T-helper 1 cell treated with Interleukin-12 subunit alpha and Interleukin-12 subunit beta and Interleukin-4 antibody, amounts not matched to agents 30 μg/mL and 1 μg/mL, for 36 hours (primary cell): ENCODE data around the gene GON4L.
"Not testable (repeated sequence)": the region's sequence is repeated elsewhere in the genome, so short reads cannot be mapped to it uniquely, and the experiment has no call there.

Source experiments
- H3K27ac Mint-ChIP-seq: one replicate; pipeline ENCODE4 v1.8.0; 2021; ENCODE audit warnings: mild to moderate bottlenecking, mixed read lengths
- H3K27me3 Mint-ChIP-seq: one replicate; pipeline ENCODE4 v1.8.0; 2021; ENCODE audit warnings: low read depth, mixed read lengths
- H3K36me3 Mint-ChIP-seq: one replicate; pipeline ENCODE4 v1.8.0; 2021; ENCODE audit warnings: low read depth, mixed read lengths
- H3K4me1 Mint-ChIP-seq: one replicate; pipeline ENCODE4 v1.8.0; 2021; ENCODE audit warnings: low read depth, mixed read lengths
- H3K4me3 Mint-ChIP-seq: one replicate; pipeline ENCODE4 v1.8.0; 2021; ENCODE audit warnings: mild to moderate bottlenecking, moderate library complexity, mixed read lengths
- H3K9me3 Mint-ChIP-seq: one replicate; pipeline ENCODE4 v1.8.0; 2021; ENCODE audit warnings: mixed read lengths

Gene GON4L

DNA sequence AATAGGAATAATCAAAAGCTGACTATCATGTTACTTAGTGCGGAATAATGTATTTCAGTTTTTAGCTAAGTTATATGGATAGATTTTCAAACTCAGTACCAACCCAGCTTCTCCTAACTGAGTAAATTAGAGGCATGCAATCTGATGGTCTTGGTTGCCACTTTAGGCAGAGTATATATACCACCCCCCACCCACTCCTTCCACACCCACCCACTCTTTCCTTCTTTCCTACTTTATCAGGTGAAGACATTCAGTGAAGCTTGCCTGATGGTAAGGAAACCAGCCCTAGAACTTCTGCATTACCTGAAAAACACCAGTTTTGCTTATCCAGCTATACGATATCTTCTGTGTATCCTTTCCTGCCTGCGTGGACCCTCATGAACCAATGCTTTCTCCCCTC is 131.9 kb downstream of the GON4L start:
- H3K4me3 Mint-ChIP-seq = no peak overlapping the region
- peaks cover 3% of the 10 kb centered on the region for H3K4me1 Mint-ChIP-seq
- no peaks in the 10 kb centered on the region for H3K27me3 Mint-ChIP-seq
- H3K9me3 Mint-ChIP-seq = no peaks in the 10 kb centered on the region
- H3K27ac Mint-ChIP-seq = no peak overlapping the region
- peaks cover 15% of the 10 kb centered on the region for H3K36me3 Mint-ChIP-seq

DNA sequence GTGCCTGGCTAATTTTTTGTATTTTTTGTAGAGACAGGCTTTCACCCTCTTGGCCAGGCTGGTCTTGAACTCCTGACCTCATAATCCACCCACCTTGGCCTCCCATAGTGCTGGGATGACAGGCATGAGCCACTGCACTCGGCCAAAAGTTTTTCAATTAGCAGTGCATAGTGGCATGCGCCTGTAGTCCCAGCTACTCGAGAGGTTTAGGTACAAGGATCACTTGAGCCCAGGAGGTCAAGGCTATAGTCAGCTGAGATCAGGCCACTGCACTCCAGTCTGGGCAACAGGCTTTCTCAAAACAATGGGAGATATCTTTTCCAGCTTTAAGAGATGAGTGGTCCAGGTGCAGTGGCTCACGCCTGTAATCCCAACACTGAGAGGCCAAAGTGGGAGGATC is 137.3 kb downstream of the GON4L start:
- Mint-ChIP-seq H3K27ac (no peak overlapping the region), H3K4me1 (peaks cover 12% of the 10 kb centered on the region), H3K27me3 (no peaks in the 10 kb centered on the region), H3K36me3 (peaks cover 15% of the 10 kb centered on the region), H3K9me3 (no peaks in the 10 kb centered on the region), H3K4me3 (no peak overlapping the region)

DNA sequence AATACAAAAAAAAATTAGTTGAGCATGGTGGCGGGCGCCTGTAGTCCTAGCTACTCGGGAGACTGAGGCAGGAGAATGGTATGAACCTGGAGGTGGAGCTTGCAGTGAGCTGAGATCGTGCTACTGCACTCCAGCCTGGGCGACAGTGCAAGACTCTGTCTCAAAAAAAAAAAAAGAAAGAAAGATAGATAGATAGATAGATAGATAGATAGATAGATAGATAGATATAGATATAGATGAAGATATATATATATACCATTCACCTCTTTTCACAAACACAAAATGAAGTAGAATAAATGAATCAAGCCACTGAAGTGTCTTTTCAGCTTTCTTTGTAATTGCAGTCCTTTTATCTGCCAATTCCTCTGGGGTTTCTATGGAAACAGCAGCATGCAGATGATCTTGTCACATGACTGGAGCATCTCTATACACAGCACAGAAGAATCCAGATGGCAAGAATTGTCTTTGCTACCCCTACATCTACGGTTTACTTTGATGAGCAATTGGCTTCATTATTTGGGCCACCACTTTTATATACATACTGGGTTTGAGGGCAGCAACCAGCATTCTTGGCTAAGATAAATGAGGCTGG is 138.4 kb downstream of the GON4L start:
- not testable (repeated sequence) for H3K27me3 Mint-ChIP-seq, H3K4me3 Mint-ChIP-seq, H3K9me3 Mint-ChIP-seq, H3K27ac Mint-ChIP-seq
- Mint-ChIP-seq H3K36me3 (peaks cover 17% of the 10 kb centered on the region), H3K4me1 (peaks cover 12% of the 10 kb centered on the region)

DNA sequence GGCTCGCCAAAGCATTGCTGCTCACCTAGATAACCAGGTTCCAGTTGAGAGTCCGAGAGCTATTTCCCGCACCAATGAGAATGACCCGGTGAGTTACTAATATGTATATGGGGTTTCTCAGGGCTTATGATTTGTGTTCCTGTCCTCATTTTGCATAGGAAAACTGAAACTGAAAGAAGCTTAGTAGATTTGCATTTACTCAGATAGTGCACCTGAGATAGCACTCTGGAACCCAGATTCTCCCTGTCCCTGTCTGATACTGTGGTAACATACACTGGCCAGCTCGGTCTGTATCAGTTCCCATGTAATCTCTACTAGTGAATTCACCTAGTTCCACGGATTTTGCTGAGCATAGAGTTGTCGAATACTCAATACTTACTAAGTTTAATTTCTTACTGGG is 140.0 kb downstream of the GON4L start:
- peak overlapping the region; percentile 59 for H3K27ac Mint-ChIP-seq
- H3K27me3 Mint-ChIP-seq = no peaks in the 10 kb centered on the region
- H3K36me3 Mint-ChIP-seq = peaks cover 18% of the 10 kb centered on the region
- no peaks in the 10 kb centered on the region for H3K9me3 Mint-ChIP-seq
- peaks cover 13% of the 10 kb centered on the region for H3K4me1 Mint-ChIP-seq
- no peak overlapping the region for H3K4me3 Mint-ChIP-seq

DNA sequence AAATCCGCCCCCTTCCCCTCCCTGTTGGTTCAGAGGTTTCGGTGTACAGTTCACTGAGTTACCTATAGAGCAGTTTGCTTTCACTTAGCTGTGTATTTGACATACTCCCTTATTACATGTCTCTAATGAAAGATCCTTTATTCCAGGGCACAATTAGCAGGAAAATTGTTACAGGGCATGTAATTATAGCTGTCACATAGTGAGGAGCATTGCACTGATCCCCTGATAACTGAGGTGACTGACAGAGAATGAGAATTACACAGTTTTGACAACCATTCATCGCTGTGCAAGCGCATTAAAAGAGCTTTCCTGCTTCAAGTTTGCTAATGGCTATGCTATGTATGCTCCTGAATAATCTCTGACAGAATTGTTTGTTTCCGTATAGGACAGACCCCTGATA is 141.2 kb downstream of the GON4L start:
- Mint-ChIP-seq H3K27me3 (no peaks in the 10 kb centered on the region), H3K4me1 (peaks cover 13% of the 10 kb centered on the region), H3K9me3 (no peaks in the 10 kb centered on the region), H3K4me3 (no peak overlapping the region), H3K36me3 (peaks cover 14% of the 10 kb centered on the region), H3K27ac (peak overlapping the region; percentile 50)

DNA sequence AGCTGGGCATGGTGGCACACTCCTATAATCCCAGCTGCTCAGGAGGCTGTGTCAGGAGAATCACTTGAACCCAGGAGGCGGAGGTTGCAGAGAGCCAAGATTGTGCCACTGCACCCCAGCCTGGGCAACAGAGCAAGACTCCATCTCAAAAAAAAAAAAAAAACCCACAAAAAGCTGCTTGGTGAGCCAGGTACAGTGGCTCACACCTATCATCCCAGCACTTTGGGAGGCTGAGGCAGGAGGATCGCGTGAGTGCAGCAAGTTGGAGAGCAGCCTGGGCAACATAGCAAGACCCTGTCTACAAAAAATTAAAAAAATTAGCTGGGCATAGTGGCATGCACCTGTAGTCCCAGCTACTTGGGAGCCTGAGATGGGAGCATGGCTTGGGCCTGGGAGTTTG is 142.0 kb downstream of the GON4L start:
- not testable (repeated sequence) for H3K27me3 Mint-ChIP-seq, H3K27ac Mint-ChIP-seq, H3K4me3 Mint-ChIP-seq, H3K9me3 Mint-ChIP-seq
- H3K4me1 Mint-ChIP-seq = peaks cover 13% of the 10 kb centered on the region
- H3K36me3 Mint-ChIP-seq = peaks cover 14% of the 10 kb centered on the region

DNA sequence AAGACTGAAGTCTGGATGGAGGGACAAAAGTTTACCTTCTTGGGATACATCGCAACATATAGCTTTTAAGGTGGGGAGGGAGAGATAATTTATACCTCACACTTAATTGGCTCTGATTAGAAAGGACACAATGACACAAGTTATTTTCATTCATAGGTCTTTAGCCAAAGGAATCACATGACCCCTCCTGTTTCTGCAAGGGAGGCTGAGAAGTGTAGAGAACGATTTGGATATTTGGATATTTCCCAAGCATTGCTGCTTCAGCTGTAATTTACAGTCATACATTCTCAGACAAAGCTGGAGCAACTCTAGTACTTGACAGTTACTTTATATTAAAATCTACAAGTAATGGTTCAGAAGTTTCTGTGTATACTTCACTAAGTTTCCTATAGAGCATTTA is 143.9 kb downstream of the GON4L start:
- Mint-ChIP-seq H3K27me3 (no peaks in the 10 kb centered on the region), H3K4me3 (no peak overlapping the region), H3K36me3 (peaks cover 18% of the 10 kb centered on the region), H3K4me1 (peaks cover 13% of the 10 kb centered on the region), H3K9me3 (no peaks in the 10 kb centered on the region), H3K27ac (no peak overlapping the region)

DNA sequence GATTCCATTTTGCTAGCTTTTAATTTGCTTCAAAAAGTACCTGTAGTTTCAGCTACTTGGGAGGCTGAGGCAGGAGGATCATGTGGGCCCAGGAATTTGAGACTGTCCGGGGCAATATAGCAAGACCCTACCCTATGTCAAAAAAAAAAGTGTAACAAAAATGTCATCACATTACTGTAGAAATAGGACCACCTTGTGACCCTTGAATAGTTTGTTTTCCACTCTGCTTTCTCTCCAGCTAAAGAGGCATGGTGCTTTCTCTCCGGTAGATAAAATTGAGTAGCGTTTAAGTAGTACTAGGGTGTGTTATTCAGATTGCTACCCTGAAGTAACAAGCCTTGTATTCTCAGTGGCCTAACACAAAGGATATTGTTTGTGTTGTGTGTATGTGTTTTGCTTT is 144.4 kb downstream of the GON4L start:
- peaks cover 19% of the 10 kb centered on the region for H3K36me3 Mint-ChIP-seq
- not testable (repeated sequence) for H3K27ac Mint-ChIP-seq, H3K4me3 Mint-ChIP-seq, H3K9me3 Mint-ChIP-seq, H3K27me3 Mint-ChIP-seq
- H3K4me1 Mint-ChIP-seq = peaks cover 16% of the 10 kb centered on the region

DNA sequence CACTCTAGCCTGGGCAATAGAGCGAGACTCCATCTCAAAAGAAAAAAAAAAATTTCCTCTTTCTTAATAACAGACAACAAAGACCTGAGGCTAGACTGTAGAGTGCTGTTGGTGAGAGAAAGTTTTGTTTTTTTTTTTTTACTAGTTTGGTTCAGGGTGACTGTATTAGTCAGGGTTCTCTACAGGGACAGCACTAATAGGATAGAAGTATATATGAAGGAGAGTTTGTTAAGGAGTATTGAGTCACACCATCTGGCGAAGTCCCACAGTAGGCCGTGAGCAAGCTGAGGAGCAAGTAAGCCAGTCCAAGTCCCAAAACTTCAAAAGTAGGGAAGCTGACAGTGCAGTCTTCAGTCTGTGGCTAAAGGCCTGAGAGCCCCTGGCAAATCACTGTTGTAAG is 145.6 kb downstream of the GON4L start:
- H3K27ac Mint-ChIP-seq, H3K4me3 Mint-ChIP-seq, H3K9me3 Mint-ChIP-seq, H3K27me3 Mint-ChIP-seq: not testable (repeated sequence)
- Mint-ChIP-seq H3K36me3 (peaks cover 19% of the 10 kb centered on the region), H3K4me1 (peaks cover 12% of the 10 kb centered on the region)

DNA sequence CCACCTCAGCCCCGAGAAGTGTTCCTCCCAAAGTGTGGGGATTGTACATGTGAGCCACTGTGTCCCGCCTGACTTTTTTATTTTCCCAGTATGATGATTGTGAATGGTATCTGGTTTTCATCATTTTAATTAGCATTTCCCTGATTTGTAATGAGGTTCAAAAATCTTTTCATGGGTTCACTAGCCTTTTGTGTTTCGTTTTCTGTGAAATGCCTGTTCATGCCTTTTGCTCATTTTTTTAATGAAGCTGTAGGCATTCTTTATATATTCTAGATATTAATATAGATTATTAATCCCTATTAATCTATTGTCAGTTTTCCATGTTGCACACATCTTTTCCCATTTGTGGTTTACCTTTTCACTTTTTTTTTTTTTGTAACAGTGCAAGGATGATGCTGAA is 147.6 kb downstream of the GON4L start:
- Mint-ChIP-seq H3K36me3 (peaks cover 15% of the 10 kb centered on the region), H3K27ac (no peak overlapping the region), H3K9me3 (no peaks in the 10 kb centered on the region), H3K4me1 (peaks cover 8% of the 10 kb centered on the region), H3K27me3 (no peaks in the 10 kb centered on the region), H3K4me3 (no peak overlapping the region)

DNA sequence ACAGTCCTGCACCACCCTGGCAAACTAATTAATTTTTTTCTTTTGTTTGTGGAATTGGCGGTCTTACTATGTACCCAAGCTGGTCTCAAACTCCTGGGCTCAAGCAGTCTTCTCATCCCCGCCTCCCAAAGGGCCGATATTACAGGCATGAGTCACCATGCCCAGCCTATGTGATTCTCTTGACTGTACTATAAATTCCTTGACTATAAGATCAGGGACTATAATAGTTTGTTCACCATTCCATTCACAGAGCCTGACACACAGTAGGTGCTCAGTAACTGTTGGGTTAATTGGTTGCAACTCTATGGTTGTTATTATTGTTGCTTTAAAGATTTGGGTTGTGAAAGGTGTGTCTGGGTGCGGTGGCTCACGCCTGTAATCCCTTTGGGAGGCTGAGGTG is 150.9 kb downstream of the GON4L start:
- Mint-ChIP-seq H3K4me1 (peaks cover 15% of the 10 kb centered on the region), H3K27me3 (no peaks in the 10 kb centered on the region), H3K9me3 (no peaks in the 10 kb centered on the region), H3K27ac (no peak overlapping the region), H3K36me3 (peaks cover 8% of the 10 kb centered on the region), H3K4me3 (no peak overlapping the region)

DNA sequence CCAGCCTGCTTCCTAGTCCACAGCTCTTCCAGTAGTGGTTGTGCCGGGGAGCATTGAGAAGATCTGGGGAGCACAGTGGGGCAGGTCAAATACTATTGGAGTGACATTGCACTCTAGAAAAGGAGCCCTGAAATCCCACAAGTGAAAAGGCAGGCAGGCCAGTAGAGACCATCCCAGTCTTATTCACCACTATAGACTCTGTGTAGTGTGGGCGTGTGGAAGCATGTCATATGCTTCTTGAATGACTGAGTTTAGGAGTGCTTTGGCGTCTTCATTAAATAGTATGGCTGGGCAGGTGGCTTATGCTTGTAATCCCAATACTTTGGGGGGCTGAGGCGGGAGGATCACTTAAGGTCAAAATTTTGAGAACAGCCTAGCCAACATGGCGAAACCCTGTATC is 152.6 kb downstream of the GON4L start:
- not testable (repeated sequence) for H3K9me3 Mint-ChIP-seq, H3K27ac Mint-ChIP-seq, H3K36me3 Mint-ChIP-seq, H3K4me3 Mint-ChIP-seq, H3K27me3 Mint-ChIP-seq
- H3K4me1 Mint-ChIP-seq = peaks cover 17% of the 10 kb centered on the region

DNA sequence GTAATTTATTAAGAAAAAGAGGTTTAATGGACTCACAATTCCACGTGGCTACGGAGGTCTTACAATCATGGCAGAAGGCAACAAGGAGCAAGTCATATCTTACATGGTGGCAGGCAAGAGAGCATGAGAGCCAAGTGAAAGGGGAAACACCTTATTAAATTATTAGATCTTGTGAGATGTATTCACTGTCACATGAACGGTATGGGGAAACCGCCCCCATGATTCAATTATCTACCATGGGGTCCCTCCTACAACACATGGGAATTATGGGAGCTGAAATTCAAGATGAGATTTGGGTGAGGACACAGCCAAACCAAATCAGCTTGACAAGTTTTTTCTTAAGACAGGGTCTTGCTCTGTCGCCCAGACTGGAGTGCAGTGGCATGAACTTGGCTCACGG is 153.8 kb downstream of the GON4L start:
- Mint-ChIP-seq H3K4me3 (no peak overlapping the region), H3K9me3 (no peaks in the 10 kb centered on the region), H3K4me1 (peaks cover 20% of the 10 kb centered on the region), H3K27me3 (no peaks in the 10 kb centered on the region), H3K36me3 (peaks cover 7% of the 10 kb centered on the region), H3K27ac (no peak overlapping the region)

DNA sequence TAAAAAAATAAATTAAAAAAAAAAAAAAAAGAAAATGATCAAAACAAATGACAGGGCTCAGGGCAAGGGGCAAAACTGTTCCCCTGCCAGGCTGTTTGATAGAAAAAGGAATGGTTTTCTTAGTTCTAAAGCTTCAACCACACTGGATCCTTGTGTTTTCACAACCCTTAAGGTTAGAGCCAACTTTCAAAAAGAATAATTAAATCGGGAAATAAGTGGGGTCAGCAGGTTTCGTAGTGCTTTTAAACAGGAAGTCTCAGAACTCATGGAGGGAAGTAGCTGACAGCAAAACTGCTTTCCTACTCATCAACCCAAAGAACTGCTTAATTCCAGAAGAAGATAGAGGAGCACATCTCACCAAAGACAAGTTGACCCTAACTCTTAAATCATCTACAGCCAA is 155.3 kb downstream of the GON4L start:
- not testable (repeated sequence) for H3K27me3 Mint-ChIP-seq, H3K4me3 Mint-ChIP-seq, H3K27ac Mint-ChIP-seq, H3K9me3 Mint-ChIP-seq, H3K36me3 Mint-ChIP-seq
- peaks cover 20% of the 10 kb centered on the region for H3K4me1 Mint-ChIP-seq
